Measurements from ENCODE around the gene UNKL.
A peak's percentile ranks its signal among the peaks of the same experiment; 100 is the strongest.

Gene UNKL

DNA sequence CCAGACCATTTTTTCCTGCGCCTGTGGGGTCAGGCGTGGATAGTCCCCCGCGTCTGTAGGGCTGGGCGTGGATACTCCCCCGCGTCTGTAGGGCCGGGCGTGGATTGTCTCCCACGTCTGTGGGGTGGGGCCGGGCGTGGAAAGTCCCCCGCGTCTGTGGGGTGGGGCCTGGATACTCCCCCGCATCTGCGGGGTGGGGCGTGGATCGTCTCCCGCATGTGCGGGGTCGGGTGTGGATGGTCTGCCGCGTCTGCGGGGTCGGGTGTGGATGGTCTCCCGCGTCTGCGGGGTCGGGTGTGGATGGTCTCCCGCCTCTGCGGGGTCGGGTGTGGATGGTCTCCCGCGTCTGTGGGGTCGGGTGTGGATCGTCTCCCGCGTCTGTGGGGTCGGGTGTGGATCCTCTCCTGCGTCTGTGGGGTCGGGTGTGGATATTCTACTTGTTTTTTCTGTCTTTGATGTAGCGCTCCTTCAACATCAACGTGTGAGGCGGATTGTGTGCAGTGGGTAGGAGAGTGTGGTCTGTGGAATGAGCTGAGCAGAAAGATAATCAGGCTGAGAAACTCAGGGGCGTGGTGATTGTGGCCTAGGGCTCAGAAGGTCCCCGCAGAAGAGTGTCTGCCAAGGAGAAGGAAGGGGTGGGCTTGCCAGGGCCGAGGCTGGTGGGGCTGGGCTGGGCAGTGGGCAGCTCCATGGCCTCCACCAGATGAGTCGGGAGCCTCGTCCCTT, 59.5 kb downstream of the UNKL start:
- TF ChIP-seq ZFX (IDR thresholded peaks at IDR 0.05; ENCODE audit: borderline replicate concordance) = no peak
- TF ChIP-seq CTCF (IDR thresholded peaks at IDR 0.05) = no peak

DNA sequence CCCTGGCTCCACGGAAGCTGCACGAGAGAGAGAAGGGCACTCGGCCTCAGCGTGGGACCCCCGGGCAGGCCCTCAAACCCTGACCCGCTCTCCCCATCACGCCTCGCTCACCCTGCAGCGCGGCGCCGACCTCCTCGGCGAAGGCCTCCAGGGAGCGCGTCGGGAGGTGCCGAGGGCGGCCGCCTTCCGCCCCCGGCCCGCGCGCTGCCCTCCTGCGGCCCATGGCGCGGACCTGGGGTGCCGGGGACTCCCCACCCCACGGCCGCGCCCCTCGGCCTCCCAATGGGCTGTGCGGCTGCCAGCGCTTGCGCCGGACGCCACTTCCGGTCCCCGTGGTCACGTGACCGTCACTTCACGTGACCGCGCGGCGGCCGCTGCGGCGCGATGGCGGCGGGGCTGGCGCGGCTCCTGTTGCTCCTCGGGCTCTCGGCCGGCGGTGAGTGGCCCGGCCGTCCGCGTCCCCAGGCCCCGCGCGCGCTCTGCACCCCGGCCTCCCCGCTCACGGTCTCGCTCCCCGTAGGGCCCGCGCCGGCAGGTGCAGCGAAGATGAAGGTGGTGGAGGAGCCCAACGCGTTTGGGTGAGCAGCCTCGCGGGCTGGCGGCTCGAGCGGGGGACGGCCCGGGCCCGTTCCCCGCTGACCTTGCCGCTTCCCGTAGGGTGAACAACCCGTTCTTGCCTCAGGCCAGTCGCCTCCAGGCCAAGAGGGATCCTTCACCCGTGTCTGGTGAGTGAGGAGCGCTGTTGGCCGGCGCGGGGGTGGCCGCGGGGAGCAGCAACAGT, 62.7 kb downstream of the UNKL start, which contains the start of the genes GNPTG and TSR3:
Gene GNPTG (plus strand): TSS at position 350 of the 781 bp plus-strand sequence. CDS start 35 bp downstream, at position 385.
Gene TSR3 (minus strand): TSS at position 297 of the 781 bp plus-strand sequence. CDS start 74 bp downstream, at position 223.
- H3K27ac ChIP-seq = peak within 1 kb of the TSS; percentile 52
- no peak for TF ChIP-seq ZFX (IDR thresholded peaks at IDR 0.05; ENCODE audit: borderline replicate concordance)
- TF ChIP-seq CTCF (IDR thresholded peaks at IDR 0.05) = no peak

More for the DNA sequence above, 59.5 kb downstream of the UNKL start:
- no peak overlapping the region for H3K27ac ChIP-seq

- peak overlapping the region; percentile 52 for H3K27ac ChIP-seq
- TF ChIP-seq CTCF (IDR thresholded peaks at IDR 0.05) = no peak
- no peak for TF ChIP-seq ZFX (IDR thresholded peaks at IDR 0.05; ENCODE audit: borderline replicate concordance)
Measured at GRCh38 chr16:1351215-1351581, 63.3 kb downstream of the UNKL start.

DNA sequence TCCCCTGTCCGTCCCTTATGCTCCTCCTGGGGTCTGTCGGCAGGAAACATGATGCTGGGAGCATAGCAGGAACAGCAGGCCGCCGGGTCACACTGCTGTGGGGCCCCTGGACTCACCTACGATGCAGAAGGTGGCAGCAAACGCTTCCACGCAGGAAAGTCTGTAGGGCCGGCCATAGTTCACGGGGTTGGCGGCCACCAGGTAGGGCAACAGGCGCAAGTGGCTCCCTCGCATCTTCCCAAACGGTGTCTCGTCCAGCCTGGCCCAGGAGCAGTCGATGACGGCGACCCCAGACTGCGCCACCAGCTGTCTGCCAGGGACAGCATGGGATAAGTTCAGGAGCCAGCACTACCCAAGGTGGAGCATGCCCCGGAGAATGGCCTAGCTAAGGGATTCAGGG, 63.8 kb downstream of the UNKL start:
- TF ChIP-seq ZFX (IDR thresholded peaks at IDR 0.05; ENCODE audit: borderline replicate concordance) (no peak), CTCF (IDR thresholded peaks at IDR 0.05) (no peak)
- peak overlapping the region; percentile 52; the same call in 1 of the 2 replicates for H3K27ac ChIP-seq

- H3K27ac ChIP-seq = no peak overlapping the region
- TF ChIP-seq CTCF (IDR thresholded peaks at IDR 0.05) = no peak
- no peak for TF ChIP-seq ZFX (IDR thresholded peaks at IDR 0.05; ENCODE audit: borderline replicate concordance)
Measured at GRCh38 chr16:1349951-1350350, 64.6 kb downstream of the UNKL start.

GRCh38 chr16:1349351-1349750, 65.2 kb downstream of the UNKL start:
- no peak overlapping the region for H3K27ac ChIP-seq
- TF ChIP-seq CTCF (IDR thresholded peaks at IDR 0.05) (no peak), ZFX (IDR thresholded peaks at IDR 0.05; ENCODE audit: borderline replicate concordance) (no peak)

GRCh38 chr16:1348926-1349325, 65.6 kb downstream of the UNKL start:
- no peak for TF ChIP-seq CTCF (IDR thresholded peaks at IDR 0.05)
- TF ChIP-seq ZFX (IDR thresholded peaks at IDR 0.05; ENCODE audit: borderline replicate concordance) = no peak
- H3K27ac ChIP-seq = no peak overlapping the region

All from 22Rv1 (cell line).